C4-2B (cell line): ENCODE results near the gene CCDC175.

Experiments
- H3K27ac ChIP-seq: fragments of 450-650 bp; 2 replicates; pipeline ENCODE4 v1.5.1; 2017
- CTCF ChIP-seq: fragments of 450-650 bp; conservative IDR thresholded peaks from 2 replicates; pipeline ENCODE4 v1.5.1; 2017; ENCODE audit warnings: mild to moderate bottlenecking
- ZFX ChIP-seq: fragments of 450-650 bp; IDR thresholded peaks from 2 replicates; pipeline ENCODE4 v1.6.1; 2017

Gene CCDC175

GRCh38 chr14:59458486-59458885 lies 118.1 kb downstream of the CCDC175 start:
- no peak overlapping the region for H3K27ac ChIP-seq
- TF ChIP-seq ZFX (no peak), CTCF (no peak)

GRCh38 chr14:59455411-59455810 lies 121.2 kb downstream of the CCDC175 start:
- TF ChIP-seq ZFX, result no peak
- no peak for TF ChIP-seq CTCF
- H3K27ac ChIP-seq, result no peak overlapping the region
